ENCODE measurements around the gene TCHHL1. TPM values are rescaled to one million over a fixed set of nuclear protein-coding genes. Genes with fewer than 3 reads are reported as not detected.

The TCHHL1 gene
- total RNA-seq, 1 experiment from 2014 or later, result not detected

DNA sequence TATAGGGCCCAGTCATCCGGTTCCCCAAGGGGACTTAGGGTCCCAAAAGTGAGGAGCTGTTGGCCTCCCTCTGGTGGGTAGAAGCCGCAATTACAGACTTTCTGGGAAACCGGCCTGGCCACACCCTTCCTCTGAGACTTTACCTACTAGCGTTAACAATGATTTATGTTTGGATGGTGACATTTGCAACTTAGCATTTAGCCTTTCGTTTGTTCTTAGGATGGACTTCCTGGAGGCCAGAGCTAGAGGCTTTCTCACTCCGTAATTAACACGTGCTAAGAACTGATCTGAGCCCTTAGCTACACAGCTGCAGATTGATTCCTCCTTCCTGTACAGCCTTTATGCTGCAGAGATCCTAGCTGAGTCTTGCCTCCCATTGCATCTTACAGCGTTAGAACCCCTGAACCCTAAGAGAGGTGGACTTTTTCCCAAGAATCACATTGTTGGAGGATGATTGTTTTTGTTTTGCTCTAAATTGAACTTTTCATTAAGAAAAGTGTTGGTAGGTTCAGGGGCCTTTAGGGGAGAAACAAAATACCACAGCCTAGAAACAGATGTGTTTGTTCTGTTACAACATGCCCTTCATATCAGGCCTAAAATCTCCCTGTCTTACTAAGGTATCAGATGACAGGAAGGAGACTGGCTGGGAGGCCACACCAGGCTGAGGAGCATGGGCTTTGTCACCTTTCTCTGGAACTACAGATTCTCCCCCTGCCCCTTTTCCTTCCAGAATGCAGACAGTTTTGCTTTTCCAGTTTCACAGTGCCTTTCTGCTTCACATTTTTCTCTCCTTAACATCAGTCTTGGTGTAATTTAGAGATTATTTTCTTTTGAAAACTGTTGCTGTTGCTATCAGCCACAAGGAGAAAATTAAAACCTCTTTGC is 54.0 kb downstream of the TCHHL1 start:
- no CpG with 5 or more reads among the region's 8 CpGs for WGBS (ENCODE audit: extremely low coverage, insufficient read length, low lambda C conversion rate)
- Histone ChIP-seq H3K4ac (ENCODE audit: low read depth, low read length) (no peak overlapping the region), H3K79me1 (ENCODE audit: insufficient read depth, low read depth, low read length, poor library complexity, severe bottlenecking) (no peaks in the 10 kb centered on the region), H3K4me2 (ENCODE audit: insufficient read depth, insufficient read length, low read length) (peak overlapping the region; percentile 79), H3K9me3 (ENCODE audit: control insufficient read depth, low read depth, low read length) (no peaks in the 10 kb centered on the region), H3K18ac (ENCODE audit: insufficient read length, low read depth, low read length) (no peak overlapping the region), H3K56ac (ENCODE audit: insufficient read length, low read depth, low read length) (no peak overlapping the region), H2BK12ac (ENCODE audit: insufficient read length, low read depth, low read length) (no peak overlapping the region), H3K23ac (ENCODE audit: insufficient read length, low read depth, low read length) (no peak overlapping the region), H2AFZ (ENCODE audit: low read length) (no peak overlapping the region), H2AK5ac (ENCODE audit: insufficient read length, low read length) (no peak overlapping the region), H2BK5ac (ENCODE audit: insufficient read length, low read length) (no peak overlapping the region), H3K27ac (ENCODE audit: insufficient read length, low read depth, low read length) (peak overlapping the region; percentile 42), H4K8ac (replicated peaks; ENCODE audit: insufficient read length, low read depth, low read length) (no peak overlapping the region), H3K9ac (ENCODE audit: extremely low read depth, insufficient read length, low read length) (peak overlapping the region; percentile 55), H2BK20ac (ENCODE audit: low read depth, low read length, poor library complexity, severe bottlenecking) (no peak overlapping the region), H3K14ac (ENCODE audit: insufficient read depth, low read length) (no peak overlapping the region), H4K91ac (ENCODE audit: insufficient read length, low read depth, low read length) (no peak overlapping the region), H3K27me3 (ENCODE audit: insufficient read depth, low read length) (no peaks in the 10 kb centered on the region), H4K20me1 (ENCODE audit: control insufficient read depth, insufficient read depth, insufficient read length) (no peaks in the 10 kb centered on the region), H3K4me1 (ENCODE audit: insufficient read depth, low read length) (peaks cover 5% of the 10 kb centered on the region; the same call in 1 of the 2 replicates), H3T11ph (ENCODE audit: low read length) (no peak overlapping the region), H2BK120ac (ENCODE audit: low read depth, low read length, poor library complexity, severe bottlenecking) (no peak overlapping the region), H3K23me2 (ENCODE audit: insufficient read length, low read depth, low read length, poor library complexity, severe bottlenecking) (peaks cover 14% of the 10 kb centered on the region), H2BK15ac (ENCODE audit: low read depth, low read length) (no peak overlapping the region), H4K5ac (ENCODE audit: insufficient read length, low read depth, low read length) (no peak overlapping the region), H3K79me2 (ENCODE audit: insufficient read depth, low read length) (no peaks in the 10 kb centered on the region)
- H3K4me3 Mint-ChIP-seq, result peak overlapping the region; percentile 83 to 88
- peaks cover 4 to 29% (median 6%) of the 10 kb centered on the region in 3 experiments; a peak in 6 of 7 replicates for H3K36me3 Mint-ChIP-seq (ENCODE audit: insufficient read depth in 1 of 3, low read depth in 3 of 3)
- peak overlapping the region in 2 of 3 experiments; percentile 56 to 75; a peak in 5 of 7 replicates for H3K27ac Mint-ChIP-seq
- peak; percentile 77 for DNase-seq
- H3K9me3 Mint-ChIP-seq, result no peaks in the 10 kb centered on the region
- no peaks in the 10 kb centered on the region; the same call in none of the 2 replicates for H3K27me3 Mint-ChIP-seq (ENCODE audit: low read depth)
- TF ChIP-seq, protein P1, sequence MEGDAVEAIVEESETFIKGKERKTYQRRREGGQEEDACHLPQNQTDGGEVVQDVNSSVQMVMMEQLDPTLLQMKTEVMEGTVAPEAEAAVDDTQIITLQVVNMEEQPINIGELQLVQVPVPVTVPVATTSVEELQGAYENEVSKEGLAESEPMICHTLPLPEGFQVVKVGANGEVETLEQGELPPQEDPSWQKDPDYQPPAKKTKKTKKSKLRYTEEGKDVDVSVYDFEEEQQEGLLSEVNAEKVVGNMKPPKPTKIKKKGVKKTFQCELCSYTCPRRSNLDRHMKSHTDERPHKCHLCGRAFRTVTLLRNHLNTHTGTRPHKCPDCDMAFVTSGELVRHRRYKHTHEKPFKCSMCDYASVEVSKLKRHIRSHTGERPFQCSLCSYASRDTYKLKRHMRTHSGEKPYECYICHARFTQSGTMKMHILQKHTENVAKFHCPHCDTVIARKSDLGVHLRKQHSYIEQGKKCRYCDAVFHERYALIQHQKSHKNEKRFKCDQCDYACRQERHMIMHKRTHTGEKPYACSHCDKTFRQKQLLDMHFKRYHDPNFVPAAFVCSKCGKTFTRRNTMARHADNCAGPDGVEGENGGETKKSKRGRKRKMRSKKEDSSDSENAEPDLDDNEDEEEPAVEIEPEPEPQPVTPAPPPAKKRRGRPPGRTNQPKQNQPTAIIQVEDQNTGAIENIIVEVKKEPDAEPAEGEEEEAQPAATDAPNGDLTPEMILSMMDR (conservative IDR thresholded peaks at IDR 0.05), result peak; percentile 83
- peaks cover 23 to 37% of the 10 kb centered on the region in 2 experiments for H3K4me1 Mint-ChIP-seq
